WTC11 (cell line): Measurements from ENCODE around the gene LCNL1. TPM values are rescaled to one million over a fixed set of nuclear protein-coding genes. Genes with fewer than 3 reads are reported as not detected.

Source experiments
- ATAC-seq: fragments of 200-7000 bp; cut with Tn5 transposase; 2 replicates; pipeline ENCODE4 v1.10.0; 2021; ENCODE audit warnings: mild to moderate bottlenecking, moderate library complexity
- CTCF ChIA-PET: fragments of 300-600 bp; sonication (Branson Sonifier 250); formaldehyde crosslinking; loops from one replicate; lab custom pipeline; 2021; ENCODE audit warnings: antibody characterized with exemption; lab: Charles Lee
- POLR2A ChIA-PET: fragments of 350-600 bp; sonication (Branson Sonifier 250); formaldehyde crosslinking; loops from one replicate; lab custom pipeline; 2021; ENCODE audit warnings: antibody characterized with exemption; lab: Charles Lee
- DNase-seq: peaks from one replicate; pipeline ENCODE4 v3.0.0; 2021; ENCODE audit warnings: low spot score
- H3K27ac Mint-ChIP-seq: 2 replicates; pipeline ENCODE4 v1.8.0; 2021; ENCODE audit warnings: mixed read lengths
- H3K27me3 Mint-ChIP-seq: 2 replicates; pipeline ENCODE4 v1.8.0; 2021; ENCODE audit warnings: low read depth, mild to moderate bottlenecking, moderate library complexity, mixed read lengths
- H3K36me3 Mint-ChIP-seq: 2 replicates; pipeline ENCODE4 v1.8.0; 2021; ENCODE audit warnings: mixed read lengths
- H3K4me1 Mint-ChIP-seq: 2 replicates; pipeline ENCODE4 v1.8.0; 2022; ENCODE audit warnings: mixed read lengths
- H3K4me3 Mint-ChIP-seq: 2 replicates; pipeline ENCODE4 v1.8.0; 2021; ENCODE audit warnings: mild to moderate bottlenecking, moderate library complexity, mixed read lengths
- H3K9me3 Mint-ChIP-seq: 2 replicates; pipeline ENCODE4 v1.8.0; 2021; ENCODE audit warnings: mixed read lengths
- ATF2 ChIP-seq: sonication (generic); formaldehyde crosslinking; IDR thresholded peaks from 2 replicates; pipeline ENCODE4 v1.8.1; 2022; ENCODE audit warnings: low read depth, missing genetic modification reagents, borderline replicate concordance
- ATF6 ChIP-seq: sonication (generic); formaldehyde crosslinking; IDR thresholded peaks from 2 replicates; pipeline ENCODE4 v1.8.1; 2023; ENCODE audit warnings: mild to moderate bottlenecking, missing genetic modification reagents
- CBFB ChIP-seq: sonication (generic); formaldehyde crosslinking; IDR thresholded peaks from 2 replicates; pipeline ENCODE4 v1.8.1; 2022; ENCODE audit warnings: mild to moderate bottlenecking, low read depth, missing genetic modification reagents
- ETV6 ChIP-seq: sonication (generic); formaldehyde crosslinking; IDR thresholded peaks from 2 replicates; pipeline ENCODE4 v1.8.1; 2022; ENCODE audit warnings: mild to moderate bottlenecking, missing genetic modification reagents
- FOXJ3 ChIP-seq: sonication (generic); formaldehyde crosslinking; IDR thresholded peaks from 2 replicates; pipeline ENCODE4 v1.9.0; 2021; ENCODE audit warnings: missing genetic modification reagents, mild to moderate bottlenecking, borderline replicate concordance
- FOXP1 ChIP-seq: sonication (generic); formaldehyde crosslinking; IDR thresholded peaks from 2 replicates; pipeline ENCODE4 v1.8.0; 2022; ENCODE audit warnings: missing genetic modification reagents, mild to moderate bottlenecking, moderate library complexity, borderline replicate concordance
- IRF1 ChIP-seq: sonication (generic); formaldehyde crosslinking; IDR thresholded peaks from 2 replicates; pipeline ENCODE4 v1.8.0; 2023; ENCODE audit warnings: missing genetic modification reagents
- NR2C2 ChIP-seq: sonication (generic); formaldehyde crosslinking; IDR thresholded peaks from 2 replicates; pipeline ENCODE4 v1.8.0; 2022; ENCODE audit warnings: mild to moderate bottlenecking, missing genetic modification reagents
- SMAD3 ChIP-seq: sonication (generic); formaldehyde crosslinking; IDR thresholded peaks from 2 replicates; pipeline ENCODE4 v1.8.0; 2022; ENCODE audit warnings: missing genetic modification reagents, mild to moderate bottlenecking, borderline replicate concordance
- STAT6 ChIP-seq: sonication (generic); formaldehyde crosslinking; conservative IDR thresholded peaks from 2 replicates; pipeline ENCODE4 v1.8.1; 2023; ENCODE audit warnings: mild to moderate bottlenecking, low read depth, missing genetic modification reagents, moderate library complexity
- TEAD4 ChIP-seq: sonication (generic); formaldehyde crosslinking; IDR thresholded peaks from 2 replicates; pipeline ENCODE4 v1.8.0; 2022; ENCODE audit warnings: mild to moderate bottlenecking, missing genetic modification reagents
- USF2 ChIP-seq: sonication (generic); formaldehyde crosslinking; IDR thresholded peaks from 2 replicates; pipeline ENCODE4 v1.8.1; 2023; ENCODE audit warnings: mild to moderate bottlenecking, missing genetic modification reagents, moderate library complexity
- ZBTB43 ChIP-seq: sonication (generic); formaldehyde crosslinking; IDR thresholded peaks from 2 replicates; pipeline ENCODE4 v1.8.1; 2023; ENCODE audit warnings: mild to moderate bottlenecking, missing genetic modification reagents
- ZNF281 ChIP-seq: sonication (generic); formaldehyde crosslinking; IDR thresholded peaks from 2 replicates; pipeline ENCODE4 v1.8.0; 2023; ENCODE audit warnings: mild to moderate bottlenecking, missing genetic modification reagents
- ZNF317 ChIP-seq: sonication (generic); formaldehyde crosslinking; IDR thresholded peaks from 2 replicates; pipeline ENCODE4 v1.8.1; 2023; ENCODE audit warnings: low read depth, mild to moderate bottlenecking, moderate library complexity, missing genetic modification reagents, borderline replicate concordance
- ZNF425 ChIP-seq: fragments of 250-450 bp; sonication (Bioruptor Pico); conservative IDR thresholded peaks from 2 replicates; pipeline ENCODE4 v1.9.0; 2021; ENCODE audit warnings: mild to moderate bottlenecking
- ZSCAN18 ChIP-seq: fragments of 250-450 bp; sonication (Bioruptor Pico); IDR thresholded peaks from 2 replicates; pipeline ENCODE4 v2.1.2; 2022; ENCODE audit warnings: mild to moderate bottlenecking, moderate library complexity
- total RNA-seq: library from RNA; stranded (reverse); gene quantifications from 3 replicates; pipeline ENCODE4 v1.2.3, GENCODE V29; 2021

LCNL1 gene
- total RNA-seq, 1 experiment from 2014 or later, result 0.50 TPM

- CTCF ChIA-PET, result no interaction called here
- Mint-ChIP-seq H3K27ac (no peak overlapping the region), H3K27me3 (no peaks in the 10 kb centered on the region), H3K36me3 (no peaks in the 10 kb centered on the region), H3K4me3 (no peak overlapping the region), H3K4me1 (no peaks in the 10 kb centered on the region), H3K9me3 (peaks cover 9% of the 10 kb centered on the region)
- no peak for DNase-seq
- POLR2A ChIA-PET, result no interaction called here
- TF ChIP-seq USF2 (no peak), ATF2 (CRISPR knock-in tag) (no peak), ZNF317 (CRISPR knock-in tag) (no peak), NR2C2 (CRISPR knock-in tag) (no peak), FOXP1 (CRISPR knock-in tag) (no peak), ETV6 (CRISPR knock-in tag) (no peak), IRF1 (no peak), ZBTB43 (CRISPR knock-in tag) (no peak), ZNF281 (CRISPR knock-in tag) (no peak), STAT6 (CRISPR knock-in tag) (no peak), FOXJ3 (CRISPR knock-in tag) (no peak), TEAD4 (CRISPR knock-in tag) (no peak), ATF6 (no peak), SMAD3 (CRISPR knock-in tag) (no peak), CBFB (CRISPR knock-in tag) (no peak), ZSCAN18 (no peak), ZNF425 (no peak)
- ATAC-seq, result no peak
These were observed 25.3 kb upstream of the LCNL1 start for GRCh38 chr9:136957461-136957860.
